ENCODE results near the gene GATA6. TPM values are rescaled to one million over a fixed set of nuclear protein-coding genes. Genes with fewer than 3 reads are reported as not detected.

Gene GATA6
- total RNA-seq (2022; extraction: Qiagen RNA extraction): 1.8 to 2.6 TPM (median 2.4 TPM) in 5 replicates

DNA sequence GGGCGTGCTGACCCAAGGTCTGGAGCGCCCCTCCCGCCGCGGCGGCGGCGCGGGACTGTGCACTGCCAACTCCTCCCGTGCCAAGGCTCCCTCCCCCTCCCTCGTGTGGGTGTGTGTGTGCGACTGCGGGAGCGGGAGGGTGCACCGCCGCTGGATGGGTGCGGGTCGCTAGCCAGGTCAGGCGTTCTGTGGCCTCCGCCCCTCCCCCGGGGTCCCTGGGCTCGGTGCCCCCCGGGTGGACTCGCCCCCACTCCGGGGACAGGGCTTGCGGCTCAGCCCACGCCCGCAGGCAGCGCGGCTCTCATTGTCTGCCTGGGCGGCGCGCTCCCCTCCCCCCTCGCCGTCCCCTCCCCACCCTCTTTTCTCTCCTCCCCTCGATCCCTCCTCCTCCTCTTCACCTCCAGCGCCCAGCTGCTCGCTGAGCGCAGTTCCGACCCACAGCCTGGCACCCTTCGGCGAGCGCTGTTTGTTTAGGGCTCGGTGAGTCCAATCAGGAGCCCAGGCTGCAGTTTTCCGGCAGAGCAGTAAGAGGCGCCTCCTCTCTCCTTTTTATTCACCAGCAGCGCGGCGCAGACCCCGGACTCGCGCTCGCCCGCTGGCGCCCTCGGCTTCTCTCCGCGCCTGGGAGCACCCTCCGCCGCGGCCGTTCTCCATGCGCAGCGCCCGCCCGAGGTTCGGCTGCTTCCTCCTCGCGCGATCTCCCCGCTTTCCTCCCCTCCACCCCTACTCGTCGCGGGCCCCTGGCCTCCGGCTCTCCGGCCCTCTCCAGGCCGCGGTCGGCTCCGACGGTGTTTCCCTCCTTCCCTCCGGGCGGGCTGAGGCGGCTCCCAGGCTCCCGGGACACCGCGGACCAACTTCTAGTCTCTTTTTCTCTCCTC lies at the start of gene GATA6:
TSS of gene GATA6 (plus strand) at position 579 of the 878 bp plus-strand sequence. CDS start 1,556 bp downstream, outside the sequence.

Other genes with a start within 250 kb of the GATA6 start
- gene CTAGE1, start 248.3 kb downstream of the GATA6 start, total RNA-seq (2022; extraction: Qiagen RNA extraction): 0.05 TPM in 1 of 5 replicates, not detected in the others